Liver (tissue), 9 donors: ENCODE results near the gene PGAP3. TPM values are rescaled to one million over a fixed set of nuclear protein-coding genes. Genes with fewer than 3 reads are reported as not detected.

Source experiments
- DNase-seq: peaks from one replicate; pipeline ENCODE4 v3.0.0-alpha.2; 2017; ENCODE audit warnings: low spot score
- H3K27ac ChIP-seq, 2 donors: one replicate each; pipeline ENCODE4 v1.7.0; 2013; ENCODE audit warnings: inconsistent platforms in 2 of 2, low read length in 2 of 2, control low read depth in 1 of 2, low read depth in 1 of 2, mild to moderate bottlenecking in 1 of 2
- H3K27me3 ChIP-seq, 4 donors: one replicate each; pipeline versions ENCODE4 v1.6.1 to v1.7.0; 2013; ENCODE audit warnings: low read length in 3 of 4, inconsistent platforms in 1 of 4, mild to moderate bottlenecking in 1 of 4, moderate library complexity in 1 of 4; ENCODE audit not compliant: control insufficient read depth in 4 of 4, insufficient read depth in 4 of 4
- H3K36me3 ChIP-seq, 4 donors: one replicate each; pipeline versions ENCODE4 v1.6.1 to v1.7.0; 2013; ENCODE audit warnings: low read length in 3 of 4, mild to moderate bottlenecking in 3 of 4, low read depth in 1 of 4, moderate library complexity in 1 of 4; ENCODE audit not compliant: control insufficient read depth in 4 of 4, insufficient read depth in 3 of 4
- H3K4me1 ChIP-seq, 4 donors: one replicate each; pipeline versions ENCODE4 v1.6.1 to v1.7.0; 2013; ENCODE audit warnings: low read length in 3 of 4, mild to moderate bottlenecking in 3 of 4, moderate library complexity in 1 of 4; ENCODE audit not compliant: control insufficient read depth in 4 of 4, insufficient read depth in 4 of 4
- H3K4me3 ChIP-seq, 3 donors: one replicate each; pipeline versions ENCODE4 v1.6.1 to v1.7.0; 2013; ENCODE audit warnings: low read length in 3 of 3, control low read depth in 1 of 3, low read depth in 1 of 3, mild to moderate bottlenecking in 1 of 3
- H3K9ac ChIP-seq, 2 donors: one replicate each; pipeline ENCODE4 v1.7.0; 2013; ENCODE audit warnings: low read length in 2 of 2, mild to moderate bottlenecking in 2 of 2, moderate library complexity in 2 of 2, control low read depth in 1 of 2, low read depth in 1 of 2
- H3K9me3 ChIP-seq, 4 donors: one replicate each; pipeline versions ENCODE4 v1.6.1 to v1.7.0; 2013; ENCODE audit warnings: low read length in 3 of 4; ENCODE audit not compliant: control insufficient read depth in 4 of 4
- ATF3 ChIP-seq: IDR thresholded peaks from 2 replicates; pipeline ENCODE4 v1.6.1; 2016; ENCODE audit warnings: antibody characterized with exemption
- CTCF ChIP-seq: fragments of 150-350 bp; IDR thresholded peaks from 2 replicates; pipeline ENCODE4 v1.5.1; 2017; ENCODE audit warnings: improper control_type of control experiment, low read depth, low read length; ENCODE audit not compliant: missing input control
- EGR1 ChIP-seq, 2 donors: IDR thresholded peaks; 2 replicates each; pipeline ENCODE4 v1.6.1; 2016 to 2018; ENCODE audit warnings: antibody characterized with exemption in 2 of 2, low read depth in 2 of 2
- FOXA1 ChIP-seq: IDR thresholded peaks from 2 replicates; pipeline ENCODE4 v1.6.1; 2016; ENCODE audit warnings: antibody characterized with exemption
- FOXA2 ChIP-seq: IDR thresholded peaks from 2 replicates; pipeline ENCODE4 v1.6.1; 2016; ENCODE audit warnings: antibody characterized with exemption
- GABPA ChIP-seq, 2 donors: IDR thresholded peaks in 1 of 2; conservative IDR thresholded peaks in 1 of 2; 2 replicates each; pipeline ENCODE4 v1.6.1; 2016; ENCODE audit warnings: antibody characterized with exemption in 2 of 2, mild to moderate bottlenecking in 1 of 2, moderate library complexity in 1 of 2
- HNF4G ChIP-seq: IDR thresholded peaks from 2 replicates; pipeline ENCODE4 v1.6.1; 2016; ENCODE audit warnings: antibody characterized with exemption
- JUND ChIP-seq, 2 donors: IDR thresholded peaks; 2 replicates each; pipeline ENCODE4 v1.6.1; 2016; ENCODE audit warnings: antibody characterized with exemption in 2 of 2
- NR2F2 ChIP-seq: IDR thresholded peaks from 2 replicates; pipeline ENCODE4 v1.6.1; 2016; ENCODE audit warnings: antibody characterized with exemption
- RAD21 ChIP-seq, 2 donors: IDR thresholded peaks; 2 replicates each; pipeline ENCODE4 v1.6.1; 2016; ENCODE audit warnings: antibody characterized with exemption in 2 of 2, mild to moderate bottlenecking in 2 of 2
- RXRA ChIP-seq, 2 donors: IDR thresholded peaks; 2 replicates each; pipeline ENCODE4 v1.6.1; 2017 to 2018; ENCODE audit warnings: antibody characterized with exemption in 2 of 2, mild to moderate bottlenecking in 1 of 2
- SP1 ChIP-seq: IDR thresholded peaks from 2 replicates; pipeline ENCODE4 v1.6.1; 2018; ENCODE audit warnings: antibody characterized with exemption, mild to moderate bottlenecking
- TAF1 ChIP-seq: conservative IDR thresholded peaks from 2 replicates; pipeline ENCODE4 v1.6.1; 2016; ENCODE audit warnings: antibody characterized with exemption, mild to moderate bottlenecking
- YY1 ChIP-seq: IDR thresholded peaks from 2 replicates; pipeline ENCODE4 v1.6.1; 2016; ENCODE audit warnings: antibody characterized with exemption, mild to moderate bottlenecking
- ZBTB33 ChIP-seq: IDR thresholded peaks from 2 replicates; pipeline ENCODE4 v1.6.1; 2016; ENCODE audit warnings: antibody characterized with exemption
- WGBS: extraction: QIAGEN DNeasy Blood & Tissue Kit; methylation state at CpG from one replicate; pipeline ENCODE4 v1.1.7; 2013; 5-methylcytosine and 5-hydroxymethylcytosine counted together
- polyA plus RNA-seq, 2 donors: library from polyadenylated mRNA; stranded (reverse) in 1 of 2; unstranded in 1 of 2; fragments of 200-250 nt in 1 of 2; fragments of >200 nt in 1 of 2; fragmentation: Nextera tagmentation in 1 of 2; extraction: Ambion mirVana in 1 of 2; gene quantifications; one replicate each; pipeline versions ENCODE4 v1.2.1 to v1.2.3, GENCODE V29; 2013 to 2015
- total RNA-seq, 2 donors: library from RNA; depleted of rRNA; stranded (reverse); fragments of >200 nt; gene quantifications; one replicate each; pipeline ENCODE4 v1.2.3, GENCODE V29; 2014
- TF ChIP-seq, protein P1 (sequence below): IDR thresholded peaks from 2 replicates; pipeline ENCODE4 v1.6.1; 2016; ENCODE audit warnings: antibody characterized with exemption
- TF ChIP-seq, protein P2 (sequence below): IDR thresholded peaks from 2 replicates; pipeline ENCODE4 v1.6.1; 2016; ENCODE audit warnings: antibody characterized with exemption, mild to moderate bottlenecking
- donor health status: healthy.
- donor health status: healthy.
- donor health status: healthy.
- donor health status: healthy.
- donor health status: healthy.

Gene PGAP3
- total and polyA plus RNA-seq, 4 donors: 7.9 to 19.5 (median 14.0) TPM

DNA sequence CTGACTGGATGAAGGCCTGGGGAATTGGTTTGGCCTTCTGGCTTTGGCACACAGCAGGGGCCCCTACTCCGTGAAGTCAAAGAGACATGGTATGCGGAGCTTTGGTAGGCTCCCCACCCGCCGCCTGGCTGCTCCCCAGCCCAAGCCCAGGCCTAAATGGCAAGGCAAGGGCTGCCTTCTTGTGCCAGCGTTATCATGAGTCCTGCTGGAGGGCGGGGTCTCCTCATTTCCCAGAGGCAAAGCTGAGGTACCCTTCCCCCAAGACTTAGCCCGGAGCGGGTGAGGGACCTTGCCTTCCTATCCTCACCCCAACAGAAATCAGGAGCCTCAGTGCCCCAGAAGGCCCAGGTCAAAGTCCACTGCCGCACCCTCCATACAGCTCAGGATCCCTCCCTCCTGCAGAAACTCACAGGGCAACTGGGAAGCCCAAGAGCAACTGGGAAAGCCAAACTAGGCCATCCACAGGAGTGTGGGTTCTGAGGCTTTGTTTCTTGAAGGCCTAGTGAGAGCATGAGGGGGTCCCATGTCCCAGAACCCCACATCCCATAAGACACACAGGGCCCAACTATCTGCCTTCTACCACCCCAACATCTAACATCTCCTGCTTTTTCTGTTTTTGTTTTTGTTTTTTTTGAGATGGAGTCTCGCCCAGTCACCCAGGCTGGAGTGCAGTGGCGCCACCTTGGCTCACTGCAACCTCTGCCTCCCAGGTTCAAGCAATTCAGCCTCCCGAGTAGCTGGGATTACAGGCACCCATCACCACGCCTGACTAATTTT is 9.3 kb downstream of the PGAP3 start:
- TF ChIP-seq, protein P1, sequence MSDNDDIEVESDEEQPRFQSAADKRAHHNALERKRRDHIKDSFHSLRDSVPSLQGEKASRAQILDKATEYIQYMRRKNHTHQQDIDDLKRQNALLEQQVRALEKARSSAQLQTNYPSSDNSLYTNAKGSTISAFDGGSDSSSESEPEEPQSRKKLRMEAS: no peak
- no peak for TF ChIP-seq ZBTB33
- no peak for TF ChIP-seq RXRA (IDR thresholded peaks at IDR 0.05)
- TF ChIP-seq, protein P2, sequence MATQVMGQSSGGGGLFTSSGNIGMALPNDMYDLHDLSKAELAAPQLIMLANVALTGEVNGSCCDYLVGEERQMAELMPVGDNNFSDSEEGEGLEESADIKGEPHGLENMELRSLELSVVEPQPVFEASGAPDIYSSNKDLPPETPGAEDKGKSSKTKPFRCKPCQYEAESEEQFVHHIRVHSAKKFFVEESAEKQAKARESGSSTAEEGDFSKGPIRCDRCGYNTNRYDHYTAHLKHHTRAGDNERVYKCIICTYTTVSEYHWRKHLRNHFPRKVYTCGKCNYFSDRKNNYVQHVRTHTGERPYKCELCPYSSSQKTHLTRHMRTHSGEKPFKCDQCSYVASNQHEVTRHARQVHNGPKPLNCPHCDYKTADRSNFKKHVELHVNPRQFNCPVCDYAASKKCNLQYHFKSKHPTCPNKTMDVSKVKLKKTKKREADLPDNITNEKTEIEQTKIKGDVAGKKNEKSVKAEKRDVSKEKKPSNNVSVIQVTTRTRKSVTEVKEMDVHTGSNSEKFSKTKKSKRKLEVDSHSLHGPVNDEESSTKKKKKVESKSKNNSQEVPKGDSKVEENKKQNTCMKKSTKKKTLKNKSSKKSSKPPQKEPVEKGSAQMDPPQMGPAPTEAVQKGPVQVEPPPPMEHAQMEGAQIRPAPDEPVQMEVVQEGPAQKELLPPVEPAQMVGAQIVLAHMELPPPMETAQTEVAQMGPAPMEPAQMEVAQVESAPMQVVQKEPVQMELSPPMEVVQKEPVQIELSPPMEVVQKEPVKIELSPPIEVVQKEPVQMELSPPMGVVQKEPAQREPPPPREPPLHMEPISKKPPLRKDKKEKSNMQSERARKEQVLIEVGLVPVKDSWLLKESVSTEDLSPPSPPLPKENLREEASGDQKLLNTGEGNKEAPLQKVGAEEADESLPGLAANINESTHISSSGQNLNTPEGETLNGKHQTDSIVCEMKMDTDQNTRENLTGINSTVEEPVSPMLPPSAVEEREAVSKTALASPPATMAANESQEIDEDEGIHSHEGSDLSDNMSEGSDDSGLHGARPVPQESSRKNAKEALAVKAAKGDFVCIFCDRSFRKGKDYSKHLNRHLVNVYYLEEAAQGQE: no peak
- no peak for TF ChIP-seq NR2F2
- no peak for TF ChIP-seq SP1
- no peak for TF ChIP-seq GABPA (IDR thresholded peaks at IDR 0.05 in 1 of 2, conservative IDR thresholded peaks at IDR 0.05 in 1 of 2)
- no peak for TF ChIP-seq RAD21 (IDR thresholded peaks at IDR 0.05)
- TF ChIP-seq FOXA2: no peak
- TF ChIP-seq FOXA1: no peak
- no peak for TF ChIP-seq TAF1
- no peak for TF ChIP-seq EGR1 (IDR thresholded peaks at IDR 0.05; ENCODE audit: low read depth in 2 of 2)
- no peak for TF ChIP-seq CTCF
- TF ChIP-seq JUND (IDR thresholded peaks at IDR 0.05): no peak
- TF ChIP-seq ATF3: no peak
- no peak for TF ChIP-seq HNF4G
- TF ChIP-seq YY1: no peak
- 82% methylated on average over 13 of the region's 13 CpGs for WGBS
- Histone ChIP-seq H3K4me1 (peaks cover 0 to 7% (median under 1%) of the 10 kb centered on the region in 4 donors), H3K9ac (no peak overlapping the region), H3K27ac (no peak overlapping the region), H3K27me3 (no peaks in the 10 kb centered on the region), H3K9me3 (no peaks in the 10 kb centered on the region), H3K36me3 (peaks cover 0 to 6% (median 2%) of the 10 kb centered on the region in 4 donors), H3K4me3 (no peak overlapping the region)
- DNase-seq: no peak
